HEK293T (cell line): Measurements from ENCODE around the gene PPARA.

Experiments used
- CTCF ChIA-PET: fragments of 350-600 bp; formaldehyde crosslinking; extraction: SDS; loops from one replicate; lab custom pipeline; 2021; ENCODE audit warnings: antibody characterized with exemption, inconsistent platforms; lab: Yijun Ruan, JAX
- POLR2A ChIA-PET: fragments of 350-600 bp; formaldehyde crosslinking; extraction: SDS; loops from one replicate; lab custom pipeline; 2020; ENCODE audit warnings: antibody characterized with exemption, inconsistent platforms; lab: Yijun Ruan, JAX
- DNase-seq: peaks from one replicate; pipeline ENCODE4 v3.0.0; 2012; ENCODE audit warnings: mixed read lengths; ENCODE audit errors: extremely low spot score
- ARNT ChIP-seq: fragments of 450-650 bp; IDR thresholded peaks from 2 replicates; pipeline ENCODE4 v1.6.1; 2017; ENCODE audit warnings: mild to moderate bottlenecking
- BHLHE40 ChIP-seq: fragments of 450-650 bp; IDR thresholded peaks from 2 replicates; pipeline ENCODE4 v1.6.1; 2016; ENCODE audit warnings: mild to moderate bottlenecking, moderate library complexity, borderline replicate concordance
- CTBP1 ChIP-seq: fragments of 450-650 bp; IDR thresholded peaks from 2 replicates; pipeline ENCODE4 v1.6.1; 2016; ENCODE audit warnings: borderline replicate concordance
- ELF4 ChIP-seq: fragments of 450-650 bp; IDR thresholded peaks from 2 replicates; pipeline ENCODE4 v1.6.1; 2017; ENCODE audit warnings: antibody characterized with exemption
- FOXA1 ChIP-seq: fragments of 450-650 bp; IDR thresholded peaks from 2 replicates; pipeline ENCODE4 v1.6.1; 2016; ENCODE audit warnings: mild to moderate bottlenecking
- FOXK2 ChIP-seq: fragments of 450-650 bp; IDR thresholded peaks from 2 replicates; pipeline ENCODE4 v1.6.1; 2016; ENCODE audit warnings: mild to moderate bottlenecking
- FOXM1 ChIP-seq: fragments of 450-650 bp; IDR thresholded peaks from 2 replicates; pipeline ENCODE4 v1.6.1; 2017; ENCODE audit warnings: mild to moderate bottlenecking, borderline replicate concordance
- HDGF ChIP-seq: fragments of 450-650 bp; IDR thresholded peaks from 2 replicates; pipeline ENCODE4 v1.6.1; 2017; ENCODE audit warnings: antibody characterized with exemption, borderline replicate concordance
- L3MBTL2 ChIP-seq: fragments of 450-650 bp; conservative IDR thresholded peaks from 2 replicates; pipeline ENCODE4 v1.6.1; 2016; ENCODE audit warnings: mild to moderate bottlenecking
- LEF1 ChIP-seq: fragments of 450-650 bp; IDR thresholded peaks from 2 replicates; pipeline ENCODE4 v1.6.1; 2017; ENCODE audit warnings: mild to moderate bottlenecking, borderline replicate concordance
- NFRKB ChIP-seq: fragments of 450-650 bp; IDR thresholded peaks from 2 replicates; pipeline ENCODE4 v1.6.1; 2016; ENCODE audit warnings: mild to moderate bottlenecking, moderate library complexity
- PKNOX1 ChIP-seq: fragments of 450-650 bp; IDR thresholded peaks from 2 replicates; pipeline ENCODE4 v1.6.1; 2016
- SP1 ChIP-seq: fragments of 450-650 bp; IDR thresholded peaks from 2 replicates; pipeline ENCODE4 v1.6.1; 2017
- SUZ12 ChIP-seq: fragments of 450-650 bp; IDR thresholded peaks from 2 replicates; pipeline ENCODE4 v1.6.1; 2016; ENCODE audit warnings: mild to moderate bottlenecking
- TARDBP ChIP-seq: fragments of 450-650 bp; IDR thresholded peaks from 2 replicates; pipeline ENCODE4 v1.6.1; 2016
- ZNF384 ChIP-seq: fragments of 450-650 bp; IDR thresholded peaks from 2 replicates; pipeline ENCODE4 v1.6.1; 2016

PPARA gene

GRCh38 chr22:46183733-46184132, 33.4 kb downstream of the PPARA start:
- DNase-seq = no peak
- TF ChIP-seq ZNF384 = no peak
- TF ChIP-seq FOXM1 = no peak
- no peak for TF ChIP-seq CTBP1
- TF ChIP-seq SUZ12 = no peak
- TF ChIP-seq ELF4 = no peak
- no peak for TF ChIP-seq ARNT
- TF ChIP-seq SP1 = no peak
- TF ChIP-seq PKNOX1 = no peak
- TF ChIP-seq BHLHE40 = no peak
- no peak for TF ChIP-seq FOXK2
- TF ChIP-seq LEF1 = no peak
- TF ChIP-seq FOXA1 = no peak
- TF ChIP-seq TARDBP = no peak
- POLR2A ChIA-PET = no interaction called here
- CTCF ChIA-PET = no interaction called here

- CTCF ChIA-PET = no interaction called here
- POLR2A ChIA-PET = no interaction called here
- no peak for DNase-seq
- TF ChIP-seq BHLHE40 = no peak
- TF ChIP-seq ARNT = no peak
- TF ChIP-seq CTBP1 = no peak
Observed at GRCh38 chr22:46185283-46185682, 35.0 kb downstream of the PPARA start.

- ChIA-PET POLR2A (no interaction called here), CTCF (no interaction called here)
- TF ChIP-seq FOXK2 (no peak), NFRKB (no peak), ELF4 (no peak), SUZ12 (no peak), SP1 (no peak), FOXM1 (no peak), TARDBP (no peak), HDGF (no peak), PKNOX1 (no peak), FOXA1 (no peak), ZNF384 (no peak), BHLHE40 (no peak), CTBP1 (no peak), ARNT (no peak), L3MBTL2 (no peak), LEF1 (no peak)
- DNase-seq = no peak
Observed at GRCh38 chr22:46187862-46188261, 37.5 kb downstream of the PPARA start.

GRCh38 chr22:46192210-46192993, 42.1 kb downstream of the PPARA start:
- no peak for TF ChIP-seq HDGF
- TF ChIP-seq ELF4 = no peak
- no peak for TF ChIP-seq SUZ12
- TF ChIP-seq CTBP1 = no peak
- TF ChIP-seq BHLHE40 = no peak
- no peak for TF ChIP-seq NFRKB
- no peak for TF ChIP-seq L3MBTL2
- no peak for TF ChIP-seq PKNOX1
- no peak for TF ChIP-seq FOXK2
- TF ChIP-seq LEF1 = no peak
- TF ChIP-seq FOXA1 = no peak
- TF ChIP-seq TARDBP = no peak
- TF ChIP-seq SP1 = no peak
- POLR2A ChIA-PET = no interaction called here
- CTCF ChIA-PET = no interaction called here
- no peak for DNase-seq

GRCh38 chr22:46193898-46194310, 43.6 kb downstream of the PPARA start:
- no peak for DNase-seq
- ChIA-PET CTCF (no interaction called here), POLR2A (no interaction called here)
- TF ChIP-seq ARNT (no peak), SUZ12 (no peak)

GRCh38 chr22:46195487-46196165, 45.3 kb downstream of the PPARA start:
- TF ChIP-seq L3MBTL2 = no peak
- ChIA-PET POLR2A (no interaction called here), CTCF (no interaction called here)
- DNase-seq = no peak

GRCh38 chr22:46196278-46196677, 46.0 kb downstream of the PPARA start:
- TF ChIP-seq ARNT = no peak
- TF ChIP-seq NFRKB = no peak
- TF ChIP-seq SP1 = no peak
- no peak for TF ChIP-seq FOXM1
- no peak for DNase-seq
- CTCF ChIA-PET = no interaction called here
- POLR2A ChIA-PET = no interaction called here
